Astrocyte of the cerebellum (primary cell): ENCODE data around the gene AOPEP.

Experiments used
- DNase-seq: peaks from one replicate; pipeline ENCODE4 v3.0.0-alpha.2; 2011; ENCODE audit warnings: low read depth
- H3K4me3 ChIP-seq: 2 replicates; pipeline ENCODE4 v1.5.1; 2011; ENCODE audit warnings: mild to moderate bottlenecking, low read depth, low read length, moderate library complexity
- in situ Hi-C: cut with HindIII; loops from 2 replicates; pipeline ENCODE4 v1.10.0; 2017; ENCODE audit warnings: low sequenced_read_pairs
- TF ChIP-seq, protein P1 (sequence below): IDR thresholded peaks from 2 replicates; pipeline ENCODE4 v1.5.1; 2012; ENCODE audit warnings: low read length, low read depth, moderate library complexity, mild to moderate bottlenecking; ENCODE audit errors: missing control alignments

Gene AOPEP

DNA sequence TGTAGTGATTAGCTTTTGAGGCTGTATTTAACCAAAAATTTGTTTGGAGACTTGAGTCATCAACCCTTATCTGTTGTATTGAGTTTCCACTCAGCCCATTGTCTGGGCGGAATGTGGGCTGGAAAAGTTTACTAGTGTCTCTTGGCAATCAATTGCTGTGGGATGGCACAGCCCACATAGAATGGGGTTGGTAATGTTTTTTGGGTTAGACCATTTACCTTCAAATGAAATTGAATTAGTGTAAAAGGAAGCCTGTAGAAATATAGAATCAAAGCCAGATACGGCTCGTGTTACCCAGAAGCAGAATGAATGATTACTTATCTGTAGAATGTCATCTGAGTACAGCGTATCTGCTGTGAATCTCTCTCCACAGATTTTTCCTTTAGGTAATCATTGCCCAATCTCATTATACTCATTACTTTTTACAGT lies 142.9 kb downstream of the AOPEP start:
- in situ Hi-C loops, result loop anchor here (5.0 kb wide), 1 partner anchor 52 kb away; no protein-coding TSS in a partner anchor
- DNase-seq, result no peak
- TF ChIP-seq, protein P1, sequence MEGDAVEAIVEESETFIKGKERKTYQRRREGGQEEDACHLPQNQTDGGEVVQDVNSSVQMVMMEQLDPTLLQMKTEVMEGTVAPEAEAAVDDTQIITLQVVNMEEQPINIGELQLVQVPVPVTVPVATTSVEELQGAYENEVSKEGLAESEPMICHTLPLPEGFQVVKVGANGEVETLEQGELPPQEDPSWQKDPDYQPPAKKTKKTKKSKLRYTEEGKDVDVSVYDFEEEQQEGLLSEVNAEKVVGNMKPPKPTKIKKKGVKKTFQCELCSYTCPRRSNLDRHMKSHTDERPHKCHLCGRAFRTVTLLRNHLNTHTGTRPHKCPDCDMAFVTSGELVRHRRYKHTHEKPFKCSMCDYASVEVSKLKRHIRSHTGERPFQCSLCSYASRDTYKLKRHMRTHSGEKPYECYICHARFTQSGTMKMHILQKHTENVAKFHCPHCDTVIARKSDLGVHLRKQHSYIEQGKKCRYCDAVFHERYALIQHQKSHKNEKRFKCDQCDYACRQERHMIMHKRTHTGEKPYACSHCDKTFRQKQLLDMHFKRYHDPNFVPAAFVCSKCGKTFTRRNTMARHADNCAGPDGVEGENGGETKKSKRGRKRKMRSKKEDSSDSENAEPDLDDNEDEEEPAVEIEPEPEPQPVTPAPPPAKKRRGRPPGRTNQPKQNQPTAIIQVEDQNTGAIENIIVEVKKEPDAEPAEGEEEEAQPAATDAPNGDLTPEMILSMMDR, result no peak
- no peak overlapping the region for H3K4me3 ChIP-seq

DNA sequence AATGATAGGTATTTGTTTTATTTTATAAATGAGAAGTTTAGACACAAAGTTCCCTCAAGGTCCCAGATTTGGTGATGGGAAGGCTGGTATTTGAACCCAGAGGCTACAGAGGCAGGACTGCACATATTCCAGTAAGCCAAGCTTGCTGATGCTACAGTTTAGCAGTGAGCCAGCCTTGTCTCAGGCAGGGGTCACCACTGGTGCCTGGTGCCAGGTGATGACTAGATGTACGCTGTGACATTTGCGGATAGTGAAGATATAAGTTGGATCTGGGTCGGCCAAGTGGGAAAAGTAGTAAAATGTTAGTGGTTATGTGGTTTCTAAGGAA lies 143.9 kb downstream of the AOPEP start:
- in situ Hi-C loops, result no loop called here
- TF ChIP-seq, protein P1, result no peak
- no peak for DNase-seq
- H3K4me3 ChIP-seq, result no peak overlapping the region

DNA sequence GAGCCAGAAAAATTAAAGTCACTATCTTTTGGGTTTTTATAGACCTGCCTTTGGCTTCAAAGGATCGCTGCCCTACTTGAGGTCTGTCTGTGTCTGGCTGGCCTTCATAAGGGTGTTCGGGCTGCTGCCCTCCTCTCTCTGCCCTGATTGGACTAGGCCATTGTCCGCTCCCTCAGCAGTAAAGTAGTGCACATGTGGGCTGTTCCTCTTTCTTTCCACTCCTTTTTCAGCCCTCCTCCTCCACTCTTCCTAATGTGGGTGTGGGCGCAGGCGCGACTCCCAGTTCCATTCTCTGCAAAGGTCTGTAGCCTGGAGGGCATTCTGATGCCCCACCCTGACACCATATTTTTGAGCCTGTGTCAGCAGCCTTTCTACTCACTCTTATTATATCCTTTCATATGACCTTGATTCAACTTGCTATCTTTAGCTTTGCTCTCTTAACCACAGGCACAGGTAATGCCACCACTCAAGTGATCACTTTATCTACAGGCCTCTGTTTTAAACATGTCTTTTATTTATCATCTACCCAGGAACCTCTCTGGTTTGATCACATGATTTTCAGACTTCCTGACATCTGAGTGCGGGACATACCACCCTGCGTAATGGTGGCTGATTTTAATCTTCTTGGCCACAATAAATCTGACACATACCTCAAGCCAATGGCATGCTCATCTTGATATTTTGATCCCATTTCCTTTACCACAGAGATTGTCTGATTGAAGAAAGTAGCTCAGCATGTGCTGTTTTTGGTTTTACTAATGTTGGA lies 144.5 kb downstream of the AOPEP start:
- H3K4me3 ChIP-seq, result no peak overlapping the region
- TF ChIP-seq, protein P1, result no peak
- in situ Hi-C loops, result no loop called here
- DNase-seq, result no peak

DNA sequence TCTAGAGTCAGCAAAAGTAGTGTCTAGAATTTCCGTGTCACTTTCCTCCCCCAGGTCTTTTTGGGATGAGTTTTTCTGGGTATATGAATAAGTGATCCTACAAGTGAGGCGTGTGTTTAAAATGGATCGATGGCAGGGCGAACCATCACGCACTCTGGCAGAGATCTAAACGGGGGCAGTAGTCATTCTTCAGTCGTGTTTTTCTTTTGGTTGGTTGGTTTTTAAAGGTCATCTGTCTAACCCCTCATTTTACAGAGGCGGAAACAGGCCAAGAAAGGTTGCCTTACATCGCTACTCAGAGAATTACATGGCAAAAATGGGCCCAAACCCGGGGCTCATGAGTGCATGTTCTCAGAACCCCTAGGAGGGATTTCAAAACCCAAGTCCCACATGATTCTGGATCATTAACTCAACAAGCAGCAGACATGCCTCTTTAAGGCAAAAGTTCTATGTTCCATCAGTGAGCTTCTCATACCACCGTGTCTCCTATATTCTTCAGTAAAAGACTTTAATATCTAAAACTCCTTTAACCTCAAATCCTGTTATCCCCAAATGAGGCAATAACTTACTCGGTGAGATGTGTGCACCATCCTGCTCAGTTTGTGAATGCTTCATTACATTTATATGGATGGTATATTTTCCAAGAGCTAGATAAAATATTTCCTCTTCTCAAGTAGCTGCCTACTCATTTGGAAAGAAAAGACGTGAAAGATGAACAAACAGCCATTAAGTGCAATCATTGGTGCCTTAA lies 145.8 kb downstream of the AOPEP start:
- no peak for DNase-seq
- in situ Hi-C loops, result no loop called here
- TF ChIP-seq, protein P1, result no peak
- no peak overlapping the region for H3K4me3 ChIP-seq

DNA sequence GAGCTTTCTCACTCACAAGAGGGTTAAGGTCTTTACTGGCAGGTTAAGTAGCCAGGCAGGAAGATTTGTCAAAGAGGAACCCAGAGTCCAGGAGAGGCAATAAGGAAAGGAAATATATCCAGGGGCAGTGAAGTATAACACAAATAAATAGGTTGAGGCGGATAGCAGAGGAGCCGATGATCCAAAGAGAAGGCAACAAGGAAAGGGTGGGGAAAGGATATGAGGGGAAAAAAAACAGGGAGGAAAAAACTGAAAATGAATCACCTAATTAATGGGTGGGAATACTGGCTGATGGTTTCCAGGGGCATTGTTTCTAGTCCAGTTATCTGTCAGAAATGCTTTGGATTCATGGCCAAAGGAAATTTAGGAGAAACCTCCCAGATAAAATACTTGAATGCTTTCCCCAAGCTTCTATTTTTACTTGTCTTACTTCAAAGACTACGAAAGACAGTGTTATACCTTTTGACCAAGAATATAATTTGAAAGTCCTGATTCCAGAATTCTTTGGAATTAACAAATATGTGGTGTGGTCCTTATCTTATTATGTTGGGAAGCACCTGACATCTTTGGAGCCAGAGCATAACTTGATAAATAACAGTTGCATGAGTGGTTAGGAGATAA lies 146.5 kb downstream of the AOPEP start:
- no peak overlapping the region for H3K4me3 ChIP-seq
- DNase-seq, result no peak
- in situ Hi-C loops, result no loop called here
- TF ChIP-seq, protein P1, result no peak

DNA sequence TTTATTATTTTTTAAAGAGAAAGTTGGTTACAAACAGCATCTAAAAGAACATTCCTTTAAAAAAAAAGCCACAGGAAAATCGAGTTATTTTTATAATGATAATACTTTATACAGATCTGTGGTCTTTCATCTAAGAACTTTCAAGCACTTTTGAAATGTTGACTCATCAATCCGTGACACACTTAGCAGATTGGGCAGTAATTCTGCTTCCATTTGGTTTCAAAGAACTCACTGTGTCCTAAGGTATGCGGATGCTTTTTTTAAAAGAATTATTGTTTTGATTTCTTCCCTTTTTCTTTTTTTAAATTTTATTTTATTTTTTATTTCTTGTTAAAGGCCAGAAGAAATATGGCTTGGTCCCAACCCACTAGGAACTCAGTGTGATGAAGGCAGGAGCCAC lies 147.8 kb downstream of the AOPEP start:
- no peak overlapping the region for H3K4me3 ChIP-seq
- TF ChIP-seq, protein P1, result no peak
- peak; percentile 80 for DNase-seq
- in situ Hi-C loops, result no loop called here
